Mesendoderm (in vitro differentiated cells): ENCODE data around the gene TLE4.

ENCODE experiments used
- DNase-seq: peaks from one replicate; pipeline ENCODE4 v3.0.0; 2013
- H2AK5ac ChIP-seq: 2 replicates; pipeline ENCODE4 v1.6.1; 2013; ENCODE audit warnings: low read length, inconsistent platforms
- H2BK120ac ChIP-seq: 2 replicates; pipeline ENCODE4 v1.6.1; 2013; ENCODE audit warnings: low read depth, mild to moderate bottlenecking, low read length, moderate library complexity, mixed read lengths
- H2BK15ac ChIP-seq: replicated peaks from 2 replicates; pipeline ENCODE4 v1.6.1; 2013; ENCODE audit warnings: low read depth, mild to moderate bottlenecking, moderate library complexity
- H2BK5ac ChIP-seq: 2 replicates; pipeline ENCODE4 v1.6.1; 2013; ENCODE audit warnings: low read length, inconsistent platforms
- H3K18ac ChIP-seq: 2 replicates; pipeline ENCODE4 v1.6.1; 2013; ENCODE audit warnings: mild to moderate bottlenecking, low read length, mixed read lengths
- H3K23ac ChIP-seq: one replicate; pipeline ENCODE4 v1.6.1; 2013; ENCODE audit warnings: low read length
- H3K27ac ChIP-seq: 2 replicates; pipeline ENCODE4 v1.5.1; 2013; ENCODE audit warnings: low read depth, mild to moderate bottlenecking, inconsistent platforms, low read length, moderate library complexity
- H3K27me3 ChIP-seq: 2 replicates; pipeline ENCODE4 v1.6.1; 2013; ENCODE audit warnings: low read length, control low read depth, mild to moderate bottlenecking, inconsistent platforms; ENCODE audit not compliant: insufficient read depth, poor library complexity
- H3K36me3 ChIP-seq: 2 replicates; pipeline ENCODE4 v1.6.1; 2013; ENCODE audit warnings: low read length, inconsistent platforms; ENCODE audit not compliant: control insufficient read depth, insufficient read depth
- H3K4ac ChIP-seq: one replicate; pipeline ENCODE4 v1.6.1; 2013; ENCODE audit warnings: low read depth, mild to moderate bottlenecking, low read length, moderate library complexity
- H3K4me1 ChIP-seq: 2 replicates; pipeline ENCODE4 v1.6.1; 2013; ENCODE audit warnings: low read depth, low read length, inconsistent platforms; ENCODE audit not compliant: control insufficient read depth
- H3K4me2 ChIP-seq: 2 replicates; pipeline ENCODE4 v1.6.1; 2013; ENCODE audit warnings: low read length
- H3K4me3 ChIP-seq: 2 replicates; pipeline ENCODE4 v1.5.1; 2013; ENCODE audit warnings: mild to moderate bottlenecking, low read length
- H3K56ac ChIP-seq: one replicate; pipeline ENCODE4 v1.6.1; 2013; ENCODE audit warnings: low read length
- H3K79me1 ChIP-seq: 2 replicates; pipeline ENCODE4 v1.6.1; 2013; ENCODE audit warnings: low read length, inconsistent platforms
- H3K79me2 ChIP-seq: 2 replicates; pipeline ENCODE4 v1.6.1; 2013; ENCODE audit warnings: mild to moderate bottlenecking, low read length; ENCODE audit not compliant: control insufficient read depth, insufficient read depth
- H3K9ac ChIP-seq: 2 replicates; pipeline ENCODE4 v1.6.1; 2013; ENCODE audit warnings: low read length, inconsistent platforms
- H4K5ac ChIP-seq: one replicate; pipeline ENCODE4 v1.6.1; 2013; ENCODE audit warnings: low read length
- H4K8ac ChIP-seq: one replicate; pipeline ENCODE4 v1.6.1; 2013; ENCODE audit warnings: low read depth, mild to moderate bottlenecking, control low read depth, low read length, moderate library complexity
- WGBS: extraction: QIAGEN DNeasy Blood & Tissue Kit; methylation state at CpG from one replicate; pipeline ENCODE4 v1.1.7; 2013; ENCODE audit warnings: low lambda C conversion rate, missing lambda C conversion rate; ENCODE audit not compliant: insufficient coverage; ENCODE audit errors: extremely low coverage; 5-methylcytosine and 5-hydroxymethylcytosine counted together

TLE4 gene

DNA sequence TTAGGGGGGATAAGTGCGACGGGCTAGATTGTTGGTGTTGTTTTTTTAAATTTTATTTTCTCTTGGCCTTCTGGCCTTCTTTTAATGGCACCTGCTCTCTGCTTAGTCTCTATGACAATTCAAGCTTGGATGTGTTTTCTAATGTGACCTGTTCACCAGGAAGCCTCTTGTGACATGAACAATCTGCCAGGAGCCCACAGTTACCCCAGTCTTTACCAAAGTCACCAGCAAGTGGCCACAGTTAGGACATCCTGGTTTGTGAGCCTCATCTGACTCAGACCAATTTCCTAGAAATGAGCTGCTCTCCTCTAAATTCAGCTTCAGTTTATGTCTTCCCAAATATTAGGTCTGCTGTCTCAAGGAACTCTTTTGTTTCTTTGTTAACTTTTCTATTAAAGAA, 135.8 kb downstream of the TLE4 start:
- no peaks in the 10 kb centered on the region for H3K79me1 ChIP-seq
- H3K79me2 ChIP-seq, result no peaks in the 10 kb centered on the region
- H3K4me3 ChIP-seq, result no peak overlapping the region
- no CpG with 5 or more reads among the region's 2 CpGs for WGBS
- no peak overlapping the region for H4K5ac ChIP-seq
- H3K56ac ChIP-seq, result no peak overlapping the region
- H2BK15ac ChIP-seq, result no peak overlapping the region
- no peaks in the 10 kb centered on the region for H3K4me1 ChIP-seq
- H2AK5ac ChIP-seq, result no peak overlapping the region
- H3K18ac ChIP-seq, result no peak overlapping the region
- no peak for DNase-seq
- no peak overlapping the region for H2BK120ac ChIP-seq
- no peak overlapping the region for H3K23ac ChIP-seq
- no peak overlapping the region for H4K8ac ChIP-seq
- no peak overlapping the region for H3K27ac ChIP-seq
- H3K36me3 ChIP-seq, result no peaks in the 10 kb centered on the region
- no peak overlapping the region for H3K4me2 ChIP-seq
- no peaks in the 10 kb centered on the region for H3K27me3 ChIP-seq
- H2BK5ac ChIP-seq, result no peak overlapping the region
- no peak overlapping the region for H3K4ac ChIP-seq
- H3K9ac ChIP-seq, result no peak overlapping the region

DNA sequence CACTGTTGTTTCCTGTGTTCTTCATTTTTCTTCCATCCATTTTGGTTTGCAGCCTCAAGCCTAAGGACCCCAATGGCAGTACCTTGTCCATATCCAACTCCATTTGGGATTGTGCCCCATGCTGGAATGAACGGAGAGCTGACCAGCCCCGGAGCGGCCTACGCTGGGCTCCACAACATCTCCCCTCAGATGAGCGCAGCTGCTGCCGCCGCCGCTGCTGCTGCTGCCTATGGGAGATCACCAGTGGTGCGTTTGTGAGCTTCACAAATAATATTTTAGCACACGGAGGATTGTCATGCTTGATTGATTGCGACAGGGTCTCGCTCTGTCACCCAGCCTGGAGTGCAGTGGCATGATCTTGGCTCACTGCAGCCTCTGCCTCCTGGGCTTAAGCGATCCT, 136.8 kb downstream of the TLE4 start:
- no CpG with 5 or more reads among the region's 13 CpGs for WGBS
- no peak overlapping the region for H3K27ac ChIP-seq

DNA sequence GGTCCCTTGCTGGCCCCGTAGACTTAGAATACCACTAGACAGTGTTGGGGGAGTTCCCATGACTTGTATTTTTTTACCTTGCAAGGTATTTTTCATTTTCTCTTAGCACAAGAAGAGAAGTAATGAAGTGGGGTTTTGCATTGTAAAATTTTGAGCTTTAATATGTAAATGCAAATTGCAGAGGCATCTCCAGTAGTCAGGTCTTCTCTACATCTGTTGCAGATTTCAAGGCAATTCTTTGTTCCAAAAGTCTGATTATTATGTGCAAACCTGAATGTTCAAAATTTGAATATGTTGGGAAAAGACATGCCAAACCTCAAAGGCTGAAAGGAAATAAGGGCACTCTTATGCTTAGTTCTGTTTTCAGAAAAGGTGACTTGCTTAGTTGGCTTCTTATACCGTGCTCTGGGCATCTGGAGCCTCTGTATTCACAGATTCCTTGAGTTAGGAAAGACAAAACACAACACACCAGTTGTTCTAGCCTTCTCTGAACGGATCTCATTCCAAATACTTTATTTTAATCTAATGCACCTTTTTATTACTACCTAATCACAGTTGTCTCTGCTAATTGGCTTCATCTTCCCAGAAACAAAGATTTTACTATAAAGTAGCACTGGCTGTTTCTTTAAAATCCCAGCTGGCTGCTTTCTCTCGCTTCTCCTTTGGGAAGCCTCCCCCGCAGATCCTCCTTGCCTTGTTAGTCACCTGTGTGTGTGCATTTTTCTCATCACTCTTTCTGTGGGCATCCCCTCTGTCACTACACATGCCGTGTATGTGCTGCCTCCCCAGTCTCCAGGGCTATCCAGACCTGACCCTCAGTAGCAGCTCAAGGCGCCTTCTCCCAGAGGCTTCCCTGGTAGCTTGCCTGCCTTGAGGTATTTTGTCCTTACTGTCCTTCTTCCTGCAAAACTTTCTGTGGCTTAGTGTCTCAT, 138.2 kb downstream of the TLE4 start:
- Histone ChIP-seq H4K8ac (no peak overlapping the region), H4K5ac (no peak overlapping the region), H3K4ac (no peak overlapping the region), H2AK5ac (no peak overlapping the region), H2BK15ac (no peak overlapping the region), H3K56ac (no peak overlapping the region), H3K36me3 (no peaks in the 10 kb centered on the region), H3K4me3 (no peak overlapping the region), H3K79me2 (no peaks in the 10 kb centered on the region), H3K18ac (no peak overlapping the region), H3K9ac (no peak overlapping the region), H3K27ac (no peak overlapping the region), H3K23ac (no peak overlapping the region), H2BK120ac (no peak overlapping the region), H2BK5ac (no peak overlapping the region), H3K4me1 (no peaks in the 10 kb centered on the region), H3K4me2 (no peak overlapping the region), H3K79me1 (no peaks in the 10 kb centered on the region), H3K27me3 (no peaks in the 10 kb centered on the region)
- DNase-seq, result no peak
- WGBS, result no CpG with 5 or more reads among the region's 7 CpGs

More for the DNA sequence above, 136.8 kb downstream of the TLE4 start:
- no peak overlapping the region for H2BK5ac ChIP-seq
- no peak overlapping the region for H3K56ac ChIP-seq
- no peaks in the 10 kb centered on the region for H3K36me3 ChIP-seq
- H3K4ac ChIP-seq, result no peak overlapping the region
- no peak overlapping the region for H3K18ac ChIP-seq
- no peak for DNase-seq
- no peaks in the 10 kb centered on the region for H3K27me3 ChIP-seq
- H3K9ac ChIP-seq, result no peak overlapping the region
- H3K4me3 ChIP-seq, result no peak overlapping the region
- no peaks in the 10 kb centered on the region for H3K79me1 ChIP-seq
- H2AK5ac ChIP-seq, result no peak overlapping the region
- no peak overlapping the region for H2BK120ac ChIP-seq
- H4K5ac ChIP-seq, result no peak overlapping the region
- no peak overlapping the region for H2BK15ac ChIP-seq
- no peaks in the 10 kb centered on the region for H3K79me2 ChIP-seq
- H4K8ac ChIP-seq, result no peak overlapping the region
- H3K23ac ChIP-seq, result no peak overlapping the region
- no peak overlapping the region for H3K4me2 ChIP-seq
- no peaks in the 10 kb centered on the region for H3K4me1 ChIP-seq

DNA sequence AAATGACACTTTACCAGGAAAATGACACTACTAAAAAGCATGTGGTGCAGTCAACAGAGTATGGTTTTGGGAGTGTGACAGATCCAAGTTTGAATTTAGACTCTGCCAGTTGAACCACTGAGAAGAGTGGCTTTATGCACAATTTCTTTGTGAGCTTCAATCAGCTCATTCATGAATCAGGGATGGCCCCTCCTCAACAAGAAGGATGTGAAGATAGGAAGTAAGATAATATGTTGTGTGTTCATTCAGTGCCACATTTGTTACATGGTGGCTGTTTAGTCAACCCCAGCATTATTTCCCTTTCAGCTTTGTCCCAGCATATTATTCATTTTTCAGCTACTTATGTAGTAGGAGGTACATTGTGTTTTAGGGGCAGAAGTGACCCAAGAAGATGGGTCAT, 140.1 kb downstream of the TLE4 start:
- Histone ChIP-seq H3K36me3 (no peaks in the 10 kb centered on the region), H3K23ac (no peak overlapping the region), H2BK15ac (no peak overlapping the region), H3K9ac (no peak overlapping the region), H3K27me3 (no peaks in the 10 kb centered on the region), H3K18ac (no peak overlapping the region), H3K4ac (no peak overlapping the region), H3K56ac (no peak overlapping the region), H3K4me2 (no peak overlapping the region), H2BK5ac (no peak overlapping the region), H2AK5ac (no peak overlapping the region), H2BK120ac (no peak overlapping the region), H3K4me1 (no peaks in the 10 kb centered on the region), H3K4me3 (no peak overlapping the region), H3K27ac (no peak overlapping the region), H4K8ac (no peak overlapping the region), H3K79me1 (no peaks in the 10 kb centered on the region), H4K5ac (no peak overlapping the region), H3K79me2 (no peaks in the 10 kb centered on the region)
- no peak for DNase-seq

DNA sequence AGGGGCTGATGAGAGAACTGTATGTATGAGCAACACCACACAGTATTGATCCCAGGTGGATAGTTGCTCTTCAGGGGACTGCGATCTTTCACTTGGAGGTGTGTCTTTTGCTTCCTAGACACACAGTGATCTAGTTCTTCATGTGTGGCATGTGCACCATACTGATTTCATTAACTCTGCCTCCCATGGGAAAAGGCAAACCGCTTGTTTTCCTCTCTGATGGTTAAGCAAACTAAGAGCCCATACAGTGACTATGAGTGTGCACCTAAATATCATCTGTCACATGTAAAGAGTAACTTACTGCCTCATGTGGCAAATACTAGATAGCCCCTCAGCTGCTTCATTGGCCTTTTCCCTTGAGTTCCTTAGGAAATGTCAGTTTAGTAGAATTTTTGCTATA, 147.3 kb downstream of the TLE4 start:
- H3K56ac ChIP-seq, result no peak overlapping the region
- H2BK5ac ChIP-seq, result no peak overlapping the region
- H3K23ac ChIP-seq, result no peak overlapping the region
- H3K4me2 ChIP-seq, result no peak overlapping the region
- H3K79me1 ChIP-seq, result no peaks in the 10 kb centered on the region
- no peak overlapping the region for H2AK5ac ChIP-seq
- no peak overlapping the region for H3K4ac ChIP-seq
- WGBS, result no CpG with 5 or more reads among the region's 2 CpGs
- no peak overlapping the region for H4K5ac ChIP-seq
- no peak overlapping the region for H3K27ac ChIP-seq
- H3K79me2 ChIP-seq, result no peaks in the 10 kb centered on the region
- no peaks in the 10 kb centered on the region for H3K4me1 ChIP-seq
- no peaks in the 10 kb centered on the region for H3K27me3 ChIP-seq
- H3K9ac ChIP-seq, result no peak overlapping the region
- H2BK15ac ChIP-seq, result no peak overlapping the region
- no peak overlapping the region for H4K8ac ChIP-seq
- H3K36me3 ChIP-seq, result peaks cover 4% of the 10 kb centered on the region
- H3K18ac ChIP-seq, result no peak overlapping the region
- H3K4me3 ChIP-seq, result no peak overlapping the region
- DNase-seq, result no peak
- no peak overlapping the region for H2BK120ac ChIP-seq

DNA sequence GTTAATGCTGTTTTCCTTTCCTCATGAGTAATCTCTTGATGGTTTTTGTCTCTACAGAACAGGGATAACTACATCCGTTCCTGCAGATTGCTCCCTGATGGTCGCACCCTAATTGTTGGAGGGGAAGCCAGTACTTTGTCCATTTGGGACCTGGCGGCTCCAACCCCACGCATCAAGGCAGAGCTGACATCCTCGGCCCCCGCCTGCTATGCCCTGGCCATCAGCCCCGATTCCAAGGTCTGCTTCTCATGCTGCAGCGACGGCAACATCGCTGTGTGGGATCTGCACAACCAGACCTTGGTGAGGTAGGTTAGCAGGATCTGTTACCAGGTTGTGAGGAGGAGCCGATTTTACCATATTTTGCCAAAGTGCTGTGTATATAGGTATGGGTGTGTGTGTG, 148.2 kb downstream of the TLE4 start:
- no peak overlapping the region for H3K4me2 ChIP-seq
- WGBS, result no CpG with 5 or more reads among the region's 11 CpGs
- no peak overlapping the region for H3K4me3 ChIP-seq
- no peak overlapping the region for H3K18ac ChIP-seq
- peaks cover 4% of the 10 kb centered on the region for H3K36me3 ChIP-seq
- H3K23ac ChIP-seq, result no peak overlapping the region
- no peak overlapping the region for H2BK5ac ChIP-seq
- no peak overlapping the region for H4K8ac ChIP-seq
- no peaks in the 10 kb centered on the region for H3K4me1 ChIP-seq
- no peak for DNase-seq
- no peaks in the 10 kb centered on the region for H3K79me2 ChIP-seq
- H3K9ac ChIP-seq, result no peak overlapping the region
- no peak overlapping the region for H3K27ac ChIP-seq
- no peak overlapping the region for H3K56ac ChIP-seq
- no peaks in the 10 kb centered on the region for H3K27me3 ChIP-seq
- H2BK15ac ChIP-seq, result no peak overlapping the region
- no peak overlapping the region for H2AK5ac ChIP-seq
- no peaks in the 10 kb centered on the region for H3K79me1 ChIP-seq
- H3K4ac ChIP-seq, result no peak overlapping the region
- H4K5ac ChIP-seq, result no peak overlapping the region
- no peak overlapping the region for H2BK120ac ChIP-seq
